ENCODE measurements around the gene LRRC42.
"Not testable (repeated sequence)": the region's sequence is repeated elsewhere in the genome, so short reads cannot be mapped to it uniquely, and the experiment has no call there.

LRRC42 gene

DNA sequence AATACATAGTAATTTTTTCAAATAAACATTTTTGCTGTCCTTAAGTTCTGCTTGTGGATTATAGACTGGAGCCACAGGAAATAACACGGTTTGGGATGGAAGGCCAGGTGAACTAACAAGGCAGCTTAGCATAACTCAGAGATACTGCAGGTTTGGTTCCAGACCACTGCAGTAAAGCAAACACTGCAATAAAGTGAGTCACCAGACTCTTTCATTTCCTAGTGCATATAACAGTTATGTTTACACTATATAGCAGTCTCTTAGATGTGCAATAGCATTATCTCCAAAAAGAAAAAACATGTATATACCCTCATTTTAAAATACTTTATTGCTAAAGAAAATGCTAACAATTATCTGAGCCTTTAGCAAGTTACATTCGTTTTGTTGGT, 22.0 kb downstream of the LRRC42 start:
- DNase-seq, result no peak

DNA sequence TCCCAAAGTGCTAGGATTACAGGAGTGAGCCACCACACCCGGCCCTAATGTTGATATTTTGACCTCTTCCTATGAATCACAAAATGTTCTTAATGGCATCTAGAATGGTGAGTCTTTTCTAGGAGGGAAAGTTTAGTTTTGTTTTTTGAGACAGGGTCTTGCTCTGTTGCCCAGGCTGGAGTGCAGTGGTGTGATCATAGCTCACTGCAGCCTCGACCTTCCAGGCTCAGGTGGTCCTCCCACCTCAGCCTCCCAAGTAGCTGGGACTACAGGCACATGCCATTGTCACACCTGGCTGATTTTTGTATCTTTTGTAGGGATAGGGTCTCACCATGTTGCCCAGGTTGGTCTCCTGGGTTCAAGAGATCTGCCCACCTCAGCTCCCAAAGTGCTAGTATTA, 23.2 kb downstream of the LRRC42 start:
- DNase-seq, result not testable (repeated sequence)

DNA sequence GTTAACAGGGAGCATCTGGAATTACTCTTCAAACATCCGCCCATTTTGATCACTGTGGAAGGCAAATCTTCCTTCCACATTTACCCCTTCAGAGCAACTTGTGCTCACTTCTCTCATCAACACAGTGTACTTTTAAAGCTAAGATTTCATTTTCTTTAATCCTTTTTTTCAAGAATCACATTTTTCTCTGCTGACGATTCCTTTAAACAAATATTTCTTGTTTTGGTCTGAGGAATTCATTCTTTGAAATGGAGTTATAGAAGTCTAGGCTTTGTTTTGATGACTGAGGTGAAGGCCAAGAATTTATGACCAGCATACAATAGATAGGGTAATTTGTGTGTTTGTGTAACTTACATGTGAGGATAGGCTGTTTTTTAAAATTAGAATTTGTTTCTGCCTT, 25.6 kb downstream of the LRRC42 start:
- DNase-seq, result no peak

DNA sequence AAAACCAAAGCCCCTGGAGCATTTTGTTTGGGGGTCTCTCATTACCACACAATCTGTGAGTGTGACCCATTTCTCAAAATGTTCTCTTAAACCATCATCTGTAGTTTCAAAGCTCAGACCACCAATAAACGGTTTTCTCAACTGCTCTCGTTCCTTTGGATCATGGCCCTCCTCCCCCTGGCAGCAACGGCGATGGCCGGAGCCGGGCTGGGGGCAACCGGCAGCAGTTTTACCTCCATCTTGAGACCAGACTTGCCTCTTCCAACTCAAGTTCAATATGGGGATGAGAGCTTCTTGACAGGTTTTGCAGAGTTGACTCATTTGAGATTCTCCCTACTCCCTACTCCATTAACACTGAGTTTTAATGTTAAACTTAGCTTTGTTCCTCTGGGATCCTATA, 29.7 kb downstream of the LRRC42 start:
- no peak for DNase-seq

DNA sequence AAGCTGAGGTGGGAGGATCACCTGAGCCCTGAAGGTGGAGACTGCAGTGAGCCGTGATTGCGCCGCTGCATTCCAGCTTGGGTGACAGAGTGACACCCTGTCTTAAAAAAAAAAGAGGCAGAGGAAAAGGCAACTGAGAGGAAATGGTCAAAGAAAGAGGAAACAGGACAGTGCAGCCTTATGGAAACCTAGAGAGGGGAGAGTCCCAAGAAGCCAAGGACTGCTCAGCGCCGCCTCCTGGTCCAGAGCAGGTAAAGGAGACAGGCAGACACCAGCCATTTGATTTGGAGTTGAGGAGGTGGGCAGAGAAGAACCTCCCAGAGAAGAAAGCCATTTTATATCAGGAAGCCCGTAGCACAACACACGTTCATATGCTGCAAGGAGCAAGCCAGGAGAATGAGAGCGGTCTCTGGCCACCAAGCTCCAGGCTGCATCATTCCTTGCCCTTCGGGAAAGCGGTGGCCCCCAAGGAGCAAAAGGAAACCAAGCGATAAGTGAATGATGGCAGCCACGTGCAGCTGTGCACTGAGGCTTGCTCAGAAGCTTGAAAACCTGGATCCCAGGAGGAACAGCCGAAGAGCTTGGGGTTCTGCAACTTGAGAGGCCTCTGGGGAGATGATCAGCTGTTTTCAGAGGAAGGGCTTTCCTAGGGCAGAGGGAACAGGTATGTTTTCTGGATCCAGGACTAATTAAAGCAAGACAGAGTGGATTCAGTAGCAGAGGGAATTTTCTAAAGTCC, 33.7 kb downstream of the LRRC42 start:
- no peak for DNase-seq

DNA sequence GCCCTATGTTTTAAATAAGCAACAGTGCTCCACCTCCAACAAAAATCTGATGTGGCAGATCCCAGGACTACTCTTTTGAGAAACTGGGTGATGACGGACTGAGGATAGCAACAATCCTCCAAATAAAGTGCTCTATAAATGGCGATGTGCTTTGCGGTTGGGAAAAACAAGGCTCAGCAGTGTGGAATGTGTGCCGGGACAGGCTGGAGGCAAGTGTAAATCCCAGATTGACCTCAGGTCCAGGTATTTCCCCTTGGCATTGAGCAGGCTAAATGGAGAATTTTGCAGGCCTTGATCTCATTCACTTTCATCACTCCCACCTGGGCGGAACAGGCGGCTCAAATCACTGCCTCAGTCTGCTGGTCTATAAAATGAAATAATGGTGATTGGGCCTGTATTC, 35.1 kb downstream of the LRRC42 start:
- DNase-seq, result no peak

DNA sequence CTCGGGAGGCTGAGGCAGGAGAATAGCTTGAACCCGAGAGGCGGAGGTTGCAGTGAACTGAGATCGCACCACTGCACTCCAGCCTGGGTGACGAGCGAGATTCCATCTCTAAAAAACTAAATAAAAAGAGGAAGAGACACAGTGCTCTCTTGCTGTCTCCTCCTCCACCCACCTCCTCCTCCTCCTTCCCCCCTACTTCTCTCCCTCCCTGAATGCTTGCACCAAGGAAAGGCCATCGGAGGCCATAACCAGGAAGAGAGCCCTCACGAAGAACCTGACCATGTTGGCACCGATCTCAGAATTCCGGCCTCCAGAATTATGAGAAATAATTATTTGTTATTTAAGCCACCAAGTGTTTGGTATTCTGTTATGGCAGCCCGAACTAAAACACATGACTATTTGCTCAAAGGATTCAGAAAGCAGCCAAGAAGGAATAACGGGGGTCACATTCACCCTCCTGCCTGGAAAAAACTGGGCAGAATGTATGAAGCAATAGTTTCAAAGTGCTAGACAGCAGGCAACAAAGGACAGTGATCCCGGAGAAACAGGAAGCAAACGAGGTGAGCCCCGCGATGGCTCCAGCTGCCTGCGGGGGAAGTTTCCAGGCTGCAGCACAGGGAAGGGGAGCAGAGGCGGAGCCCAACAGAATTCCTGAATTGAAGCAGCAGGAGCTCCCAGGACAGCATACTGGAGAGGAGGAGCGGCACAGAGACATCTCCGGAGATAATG, 36.0 kb downstream of the LRRC42 start:
- DNase-seq, result no peak

DNA sequence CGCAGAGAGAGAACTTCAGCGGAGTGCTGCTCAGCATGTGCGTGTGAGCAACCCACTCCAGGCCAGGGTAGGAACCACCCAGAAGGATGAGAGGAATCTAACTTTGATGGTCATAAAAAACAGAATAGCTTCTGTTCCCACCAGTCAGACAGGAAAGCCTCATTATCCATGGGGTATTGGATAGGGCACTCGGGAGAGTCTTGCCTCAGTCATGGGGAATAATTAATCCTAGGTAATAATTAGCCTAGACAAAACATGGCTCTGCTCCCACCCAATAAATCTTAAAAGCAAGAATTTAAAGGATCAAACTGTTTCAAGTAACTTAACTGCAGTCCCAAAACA, 36.6 kb downstream of the LRRC42 start:
- DNase-seq, result no peak

DNA sequence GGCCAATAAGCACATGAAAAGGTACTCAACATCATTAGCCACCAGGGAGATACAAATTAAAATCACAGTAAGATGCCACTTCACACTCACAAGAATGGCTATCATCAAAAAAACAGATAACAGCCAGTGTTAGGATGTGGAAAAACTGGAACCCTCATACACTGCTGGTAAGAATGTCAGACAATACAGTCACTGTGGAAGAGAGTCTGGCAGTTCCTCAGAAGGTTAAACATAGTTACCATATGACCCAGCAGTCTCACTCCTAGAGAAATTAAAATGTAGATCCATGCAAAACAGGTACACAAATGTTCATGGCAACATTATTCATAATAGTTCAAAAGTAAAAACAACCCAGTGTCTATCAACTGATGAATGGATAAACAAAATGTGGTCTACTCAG, 38.6 kb downstream of the LRRC42 start:
- DNase-seq, result no peak

DNA sequence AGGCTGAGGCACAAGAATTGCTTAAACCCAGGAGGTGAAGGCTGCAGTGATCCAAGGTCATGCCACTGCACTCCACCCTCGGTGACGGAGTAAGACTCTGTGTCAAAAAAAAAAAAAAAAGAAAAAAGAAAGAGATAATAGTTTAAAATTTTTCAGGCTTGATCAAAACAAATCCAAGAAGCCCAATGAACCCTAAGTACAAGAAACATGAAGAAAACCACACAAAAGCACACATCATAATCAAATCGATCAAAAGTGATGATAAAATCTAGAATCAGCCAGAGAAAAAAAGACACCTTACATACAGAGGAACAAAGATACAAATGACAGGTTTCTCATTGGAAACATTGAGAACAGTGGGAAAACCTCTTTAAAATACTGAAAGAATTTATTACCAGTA, 40.3 kb downstream of the LRRC42 start:
- DNase-seq, result no peak

DNA sequence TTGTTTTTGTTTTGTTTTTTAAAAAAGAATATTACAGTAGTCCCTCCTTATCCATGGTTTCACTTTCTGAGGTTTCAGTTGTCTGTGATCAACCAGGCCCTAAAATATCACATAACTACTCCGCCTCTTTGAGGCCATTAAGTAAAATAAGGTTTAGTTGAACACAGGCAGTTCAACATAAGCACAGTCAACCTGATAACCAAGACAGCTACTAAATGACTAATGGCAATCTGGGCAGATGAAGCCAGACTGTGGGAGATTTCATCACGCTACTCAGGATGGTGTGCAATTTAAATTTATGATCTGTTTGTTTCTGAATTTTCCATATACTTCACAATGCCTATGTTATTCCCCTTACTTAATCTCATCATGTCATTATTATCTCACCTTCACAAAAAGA, 41.7 kb downstream of the LRRC42 start:
- no peak for DNase-seq

DNA sequence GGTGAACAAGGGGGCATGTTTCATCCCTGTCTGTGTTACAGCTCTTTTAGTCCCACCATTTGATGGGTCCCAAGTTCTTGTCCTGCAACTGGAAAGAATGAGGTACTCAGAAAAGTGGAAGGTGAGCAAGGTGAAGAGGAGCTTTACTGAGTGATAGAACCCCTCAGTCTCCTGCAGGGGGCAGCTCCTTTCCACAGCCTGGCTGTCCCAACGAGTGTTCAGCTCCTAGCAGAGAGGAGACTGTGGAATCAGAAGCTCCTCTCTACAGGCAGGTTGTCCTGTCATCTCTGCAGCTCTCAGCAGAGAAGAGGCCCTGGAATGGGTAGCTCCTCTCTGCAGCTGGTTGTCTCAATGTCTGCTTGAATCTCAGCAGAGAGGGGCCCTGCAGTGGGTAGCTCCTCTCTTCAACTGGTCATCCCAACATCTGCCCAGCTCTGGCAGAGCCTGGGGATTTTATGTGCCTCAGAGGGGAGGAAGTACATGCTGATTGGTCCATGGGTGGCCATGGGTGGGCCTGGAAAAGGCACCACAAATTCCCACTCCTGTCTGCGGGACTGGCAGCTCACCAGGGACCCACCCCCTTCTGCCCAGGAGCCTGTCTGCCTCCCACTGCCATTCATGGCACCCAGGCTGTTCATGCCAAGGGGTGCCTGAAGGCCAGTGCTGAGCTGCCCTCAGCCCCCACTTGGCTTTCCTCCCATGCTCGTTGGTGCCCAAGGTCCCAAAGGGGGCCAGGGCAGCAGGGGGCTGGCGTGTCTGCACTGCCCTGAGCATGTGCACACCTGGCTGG, 46.1 kb downstream of the LRRC42 start:
- DNase-seq, result no peak

DNA sequence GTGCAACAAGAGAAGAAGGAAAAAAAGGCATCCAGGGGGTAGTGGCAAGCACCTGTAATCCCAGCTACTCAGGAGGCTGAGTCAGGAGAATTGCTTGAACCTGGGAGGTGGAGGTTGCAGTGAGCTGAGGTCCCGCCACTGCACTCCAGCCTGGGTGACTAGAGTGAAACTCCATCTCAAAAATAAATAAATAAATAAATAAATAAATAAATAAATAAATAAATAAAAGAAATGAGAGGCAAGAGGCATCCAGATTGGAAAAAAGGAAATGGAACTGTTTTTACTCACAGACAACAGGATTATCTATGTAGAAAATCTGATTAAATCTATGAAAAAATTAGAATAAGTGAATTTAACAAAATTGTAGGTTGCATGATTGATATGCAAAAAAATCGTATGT, 48.4 kb downstream of the LRRC42 start:
- not testable (repeated sequence) for DNase-seq

DNA sequence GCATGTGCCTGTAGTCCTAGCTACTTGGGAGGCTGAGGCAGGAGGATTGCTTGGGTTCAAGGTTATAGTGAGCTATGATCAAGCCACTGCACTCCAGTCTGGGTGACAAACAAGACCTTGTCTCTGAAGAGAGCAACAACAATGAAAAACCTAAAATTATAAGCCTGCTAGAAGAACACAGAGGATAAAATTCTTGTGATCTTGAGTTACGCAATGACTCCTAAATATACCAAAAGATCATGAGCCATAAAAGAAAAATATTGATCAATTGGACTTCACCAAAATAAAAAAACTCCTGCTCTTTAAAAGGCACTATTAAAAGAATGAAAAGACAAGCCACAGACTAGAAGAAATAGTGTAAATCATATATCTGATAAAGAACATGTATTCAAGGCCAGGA, 49.5 kb downstream of the LRRC42 start:
- DNase-seq, result no peak

DNA sequence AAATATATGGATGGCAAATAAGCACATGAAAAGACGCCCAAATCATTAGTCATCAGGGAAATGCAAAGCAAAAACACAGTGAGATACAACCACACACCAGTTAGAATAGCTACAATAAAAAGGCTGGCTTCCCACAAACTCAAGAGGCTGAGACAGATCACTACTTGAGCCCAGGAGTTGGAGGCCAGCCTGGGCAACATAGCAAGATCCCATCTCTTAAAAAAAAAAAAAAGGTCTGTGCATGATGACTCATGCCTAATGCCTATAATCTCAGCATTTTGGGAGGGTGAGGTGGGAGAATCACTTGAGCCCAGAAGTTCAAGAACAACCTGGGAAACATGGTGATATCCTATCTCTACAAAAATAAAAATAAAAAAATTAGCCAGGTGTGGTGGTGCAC, 52.1 kb downstream of the LRRC42 start:
- DNase-seq, result no peak

DNA sequence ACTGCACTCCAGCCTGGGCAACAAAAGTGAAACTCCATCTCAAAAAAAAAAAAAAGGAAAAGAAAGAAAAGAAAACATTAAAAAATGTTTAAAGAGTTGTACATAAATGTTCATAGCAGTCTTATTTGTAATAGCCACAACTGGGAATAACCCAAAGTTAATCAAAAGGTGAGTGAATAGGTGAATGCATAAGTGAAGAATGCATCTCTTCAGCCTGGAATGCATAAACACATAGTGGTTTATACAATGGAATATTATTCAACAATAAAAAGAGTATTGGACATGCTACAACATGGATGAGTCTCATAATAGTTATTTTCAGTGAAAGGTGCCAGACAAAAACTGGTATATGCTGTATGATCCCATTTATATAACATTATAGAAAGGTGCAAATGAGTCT, 53.8 kb downstream of the LRRC42 start:
- no peak for DNase-seq

DNA sequence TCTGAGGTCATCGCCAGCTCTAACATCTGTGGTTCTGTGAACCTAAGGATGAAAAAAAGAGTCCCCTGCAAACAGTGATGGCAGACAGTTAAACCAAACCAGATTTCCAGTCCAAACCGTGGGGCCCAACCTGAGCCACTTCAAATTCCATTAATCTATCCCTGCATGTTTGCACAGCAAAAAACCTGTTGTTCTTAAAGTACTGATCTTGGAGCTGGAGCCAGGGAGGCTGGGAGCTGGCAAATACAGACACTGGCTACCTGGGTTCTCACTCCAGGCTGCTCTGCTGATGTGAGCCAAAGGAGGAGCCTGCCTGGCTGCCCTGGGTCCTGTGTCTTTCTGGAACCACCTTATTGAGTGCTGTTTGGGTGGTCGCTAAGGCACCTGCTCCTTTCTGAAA, 55.4 kb downstream of the LRRC42 start:
- DNase-seq, result no peak

DNA sequence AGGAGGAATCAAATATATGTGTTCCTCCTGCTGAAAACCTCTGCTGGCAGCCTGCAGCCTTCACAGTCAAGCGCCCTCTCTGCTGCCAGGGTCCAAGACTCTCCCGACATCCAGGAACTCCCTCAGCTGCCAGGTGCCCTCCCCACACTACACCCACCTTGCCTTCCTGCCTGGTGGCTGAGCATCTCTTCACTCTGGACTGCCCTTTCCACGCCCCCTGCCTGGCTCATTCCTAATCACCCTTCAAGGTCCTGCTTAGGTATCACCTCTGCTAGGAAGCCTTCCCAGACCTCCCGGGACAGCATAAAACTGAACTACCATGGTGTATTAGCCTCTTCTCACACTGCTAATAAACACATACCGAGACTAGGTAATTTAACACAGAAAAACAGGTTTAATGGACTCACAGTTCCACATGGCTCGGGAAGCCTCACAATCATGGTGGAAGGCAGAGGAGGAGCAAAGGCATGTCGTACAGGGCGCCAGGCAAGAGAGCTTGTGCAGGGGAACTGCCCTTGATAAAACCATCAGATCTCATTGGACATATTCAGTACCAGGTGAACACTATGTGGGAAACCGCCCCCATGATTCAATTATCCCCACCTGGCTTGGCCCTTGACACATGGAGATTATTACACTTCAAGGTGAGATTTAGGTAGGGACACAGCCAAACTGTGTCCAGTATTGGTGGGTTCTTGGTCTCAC, 56.5 kb downstream of the LRRC42 start:
- no peak for DNase-seq

DNA sequence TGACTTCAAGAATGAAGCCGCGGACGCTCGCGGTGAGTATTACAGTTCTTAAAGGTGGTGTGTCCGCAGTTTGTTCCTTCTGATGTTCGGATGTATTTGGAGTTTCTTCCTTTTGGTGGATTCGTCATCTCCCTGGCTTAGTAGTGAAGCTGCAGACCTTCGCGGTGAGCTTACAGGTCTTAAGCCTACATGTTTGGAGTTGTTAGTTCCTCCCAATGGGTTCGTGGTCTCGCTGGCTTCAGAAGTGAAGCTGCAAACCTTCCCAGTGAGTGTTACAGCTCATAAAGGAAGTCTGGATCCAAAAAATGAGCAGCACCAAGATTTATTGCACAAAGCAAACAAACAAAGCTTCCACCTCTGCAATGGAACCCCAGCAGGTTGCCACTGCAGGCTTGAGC, 57.1 kb downstream of the LRRC42 start:
- no peak for DNase-seq

DNA sequence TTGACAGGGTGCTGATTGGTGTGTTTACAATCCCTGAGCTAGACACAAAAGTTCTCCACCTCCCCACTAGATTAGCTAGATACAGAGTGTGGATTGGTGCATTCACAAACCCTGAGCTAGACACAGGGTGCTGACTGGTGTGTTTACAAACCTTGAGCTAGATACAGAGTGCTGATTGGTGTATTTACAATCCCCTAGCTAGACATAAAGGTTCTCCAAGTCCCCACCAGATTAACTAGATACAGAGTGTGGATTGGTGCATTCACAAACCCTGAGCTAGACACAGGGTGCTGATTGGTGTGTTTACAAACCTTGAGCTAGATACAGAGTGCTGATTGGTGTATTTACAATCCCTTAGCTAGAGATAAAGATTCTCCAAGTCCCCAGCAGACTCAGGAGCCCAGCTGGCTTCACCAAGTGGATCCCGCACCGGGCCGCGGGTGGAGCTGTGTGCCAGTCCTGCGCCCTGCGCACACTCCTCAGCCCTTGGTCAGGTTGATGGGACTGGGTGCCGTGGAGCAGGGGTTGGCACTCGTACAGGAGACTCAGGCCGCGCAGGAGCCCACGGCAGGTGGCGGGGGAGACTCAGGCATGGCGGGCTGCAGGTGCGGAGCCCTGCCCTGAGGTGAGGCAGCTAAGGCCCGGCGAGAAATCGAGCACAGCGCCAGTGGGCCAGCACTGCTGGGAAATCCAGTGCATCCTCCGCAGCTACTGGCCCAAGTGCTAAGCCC, 57.8 kb downstream of the LRRC42 start:
- not testable (repeated sequence) for DNase-seq

DNA sequence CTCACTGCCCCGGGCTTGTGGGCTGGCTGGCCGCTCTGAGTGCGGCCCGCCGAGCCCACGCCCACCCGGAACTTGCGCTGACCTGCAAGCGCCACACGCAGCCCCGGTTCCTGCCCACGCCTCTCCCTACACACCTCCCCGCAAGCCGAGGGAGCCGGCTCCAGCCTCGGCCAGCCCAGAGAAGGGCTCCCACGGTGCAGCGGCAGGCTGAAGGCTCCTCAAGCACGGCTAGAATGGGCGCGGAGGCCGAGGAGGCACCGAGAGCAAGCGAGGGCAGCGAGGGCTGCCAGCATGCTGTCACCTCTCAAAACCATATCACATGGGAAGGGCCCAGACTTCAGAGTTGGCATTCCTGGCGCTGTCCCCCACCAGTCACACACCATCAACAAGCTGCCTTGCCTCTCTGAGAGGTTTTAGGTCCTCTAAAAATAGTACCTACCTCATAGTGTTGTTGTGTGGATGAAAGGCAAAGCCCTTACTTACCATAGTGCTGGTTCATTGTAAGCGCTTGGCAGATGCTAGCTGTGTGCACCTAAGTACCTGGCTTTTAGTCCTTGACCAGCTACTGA, 58.4 kb downstream of the LRRC42 start:
- DNase-seq, result no peak

DNA sequence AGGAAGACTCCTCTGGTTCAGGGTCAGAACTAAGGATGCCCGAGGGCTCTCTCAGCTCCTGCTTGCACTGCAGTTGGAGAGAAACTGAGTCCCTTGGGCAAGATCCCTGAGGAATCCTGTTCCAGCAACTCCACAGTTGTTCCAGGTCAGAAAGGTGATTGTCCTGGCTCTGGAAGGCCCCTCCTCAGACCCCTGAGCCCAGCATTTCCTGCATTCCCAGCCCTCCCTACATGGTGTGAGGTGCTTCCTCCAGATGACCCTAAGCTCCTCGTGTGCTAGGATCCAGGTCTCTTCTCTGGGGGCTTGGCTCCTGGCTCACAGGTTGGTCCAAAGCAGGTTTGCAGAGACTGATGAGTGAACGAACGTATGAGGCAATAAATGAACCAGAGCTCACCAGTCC, 60.4 kb downstream of the LRRC42 start:
- DNase-seq, result no peak

Measured in T-helper 9 cell (primary cell).